Suprapubic skin (tissue), 4 donors: Measurements from ENCODE around the gene SETDB2. TPM values are rescaled to one million over a fixed set of nuclear protein-coding genes. Genes with fewer than 3 reads are reported as not detected.

Experiments used
- DNase-seq, 2 donors: peaks; one replicate each; pipeline ENCODE4 v3.0.0-alpha.2; 2019; ENCODE audit warnings: low spot score in 2 of 2
- H3K27ac ChIP-seq: fragments of 200-600 bp; sonication (generic); one replicate; pipeline ENCODE4 v1.5.1; 2019
- H3K27me3 ChIP-seq: fragments of 200-600 bp; sonication (generic); one replicate; pipeline ENCODE4 v1.5.1; 2019
- H3K36me3 ChIP-seq: fragments of 200-600 bp; sonication (generic); one replicate; pipeline ENCODE4 v1.5.1; 2019
- H3K4me1 ChIP-seq: fragments of 200-600 bp; sonication (generic); one replicate; pipeline ENCODE4 v1.5.1; 2019
- H3K4me3 ChIP-seq: fragments of 200-600 bp; sonication (generic); one replicate; pipeline ENCODE4 v1.5.1; 2019; ENCODE audit warnings: mild to moderate bottlenecking
- H3K9me3 ChIP-seq: fragments of 200-600 bp; sonication (generic); one replicate; pipeline ENCODE4 v1.5.1; 2019
- CTCF ChIP-seq, 2 donors: fragments of 200-600 bp in 1 of 2; fragments of 450-650 bp in 1 of 2; sonication (generic) in 1 of 2; IDR thresholded peaks; one replicate each; pipeline ENCODE4 v1.5.1; 2016 to 2019; ENCODE audit warnings: antibody characterized with exemption in 2 of 2, mild to moderate bottlenecking in 1 of 2, moderate library complexity in 1 of 2
- EP300 ChIP-seq: sonication (generic); formaldehyde crosslinking; IDR thresholded peaks from one replicate; pipeline ENCODE4 v1.6.1; 2017; ENCODE audit warnings: antibody characterized with exemption
- POLR2A ChIP-seq, 2 donors: fragments of 450-650 bp; IDR thresholded peaks; one replicate each; pipeline ENCODE4 v1.6.1; 2017; ENCODE audit warnings: antibody characterized with exemption in 2 of 2, mild to moderate bottlenecking in 2 of 2, moderate library complexity in 2 of 2
- POLR2AphosphoS5 ChIP-seq, 3 donors: sonication (generic); formaldehyde crosslinking; IDR thresholded peaks; one replicate each; pipeline ENCODE4 v1.6.1; 2017; ENCODE audit warnings: antibody characterized with exemption in 3 of 3
- WGBS: methylation state at CpG from one replicate; pipeline ENCODE4 v1.1.5; 2018; 5-methylcytosine and 5-hydroxymethylcytosine counted together
- total RNA-seq, 4 donors: library from RNA; depleted of rRNA; stranded (reverse); fragments of >200 nt; gene quantifications; one replicate each; pipeline ENCODE4 v1.1.0, GENCODE V29; 2016

Gene SETDB2
- total RNA-seq, 4 donors from 2014 or later, result 5.3 to 19.8 (median 11.0) TPM

- TF ChIP-seq CTCF (IDR thresholded peaks at IDR 0.05) (no peak), POLR2A (IDR thresholded peaks at IDR 0.05) (peak in 1 of 2 donors; percentile 46), POLR2AphosphoS5 (IDR thresholded peaks at IDR 0.05) (peak in 2 of 3 donors; percentile 46 to 64), EP300 (no peak)
- peak overlapping the region; percentile 93 for H3K27ac ChIP-seq
- H3K9me3 ChIP-seq, result peaks cover 8% of the 10 kb centered on the region
- no peak for DNase-seq
- peaks cover 26% of the 10 kb centered on the region for H3K4me1 ChIP-seq
- H3K36me3 ChIP-seq, result no peaks in the 10 kb centered on the region
- no peaks in the 10 kb centered on the region for H3K27me3 ChIP-seq
- peak overlapping the region; percentile 49 for H3K4me3 ChIP-seq
- 7% methylated on average over 7 of the region's 7 CpGs for WGBS
Observed at GRCh38 chr13:49400755-49401659, 43.1 kb upstream of the SETDB2 start.

GRCh38 chr13:49403996-49404702 lies 39.9 kb upstream of the SETDB2 start:
- peaks cover 23% of the 10 kb centered on the region for H3K4me1 ChIP-seq
- no peak overlapping the region for H3K27ac ChIP-seq
- H3K27me3 ChIP-seq, result no peaks in the 10 kb centered on the region
- 87% methylated on average over 7 of the region's 7 CpGs for WGBS
- no peak overlapping the region for H3K4me3 ChIP-seq
- H3K36me3 ChIP-seq, result no peaks in the 10 kb centered on the region
- TF ChIP-seq EP300 (no peak), POLR2AphosphoS5 (IDR thresholded peaks at IDR 0.05) (no peak), POLR2A (IDR thresholded peaks at IDR 0.05) (no peak), CTCF (IDR thresholded peaks at IDR 0.05) (no peak)
- peaks cover 8% of the 10 kb centered on the region for H3K9me3 ChIP-seq
- DNase-seq, result no peak

- no peak for DNase-seq
- 100% methylated on average over 1 of the region's 1 CpG for WGBS
- TF ChIP-seq POLR2A (IDR thresholded peaks at IDR 0.05), result no peak
- no peak for TF ChIP-seq CTCF (IDR thresholded peaks at IDR 0.05)
- TF ChIP-seq EP300, result no peak
- TF ChIP-seq POLR2AphosphoS5 (IDR thresholded peaks at IDR 0.05), result no peak
- H3K9me3 ChIP-seq, result peaks cover 8% of the 10 kb centered on the region
- no peak overlapping the region for H3K4me3 ChIP-seq
- H3K36me3 ChIP-seq, result no peaks in the 10 kb centered on the region
- peaks cover 23% of the 10 kb centered on the region for H3K4me1 ChIP-seq
- H3K27ac ChIP-seq, result no peak overlapping the region
- H3K27me3 ChIP-seq, result no peaks in the 10 kb centered on the region
Observed at GRCh38 chr13:49404703-49405020, 39.4 kb upstream of the SETDB2 start.

GRCh38 chr13:49407068-49407467 lies 37.0 kb upstream of the SETDB2 start:
- WGBS, result 97% methylated on average over 1 of the region's 1 CpG
- Histone ChIP-seq H3K4me3 (no peak overlapping the region), H3K27ac (no peak overlapping the region), H3K27me3 (no peaks in the 10 kb centered on the region), H3K9me3 (peaks cover 8% of the 10 kb centered on the region), H3K36me3 (no peaks in the 10 kb centered on the region), H3K4me1 (peaks cover 6% of the 10 kb centered on the region)
- DNase-seq, result no peak
- no peak for TF ChIP-seq POLR2A (IDR thresholded peaks at IDR 0.05)
- no peak for TF ChIP-seq EP300
- TF ChIP-seq CTCF (IDR thresholded peaks at IDR 0.05), result no peak
- no peak for TF ChIP-seq POLR2AphosphoS5 (IDR thresholded peaks at IDR 0.05)

- H3K9me3 ChIP-seq, result peaks cover 8% of the 10 kb centered on the region
- H3K4me3 ChIP-seq, result no peak overlapping the region
- H3K27ac ChIP-seq, result no peak overlapping the region
- DNase-seq, result no peak
- no peaks in the 10 kb centered on the region for H3K36me3 ChIP-seq
- no peak for TF ChIP-seq POLR2AphosphoS5 (IDR thresholded peaks at IDR 0.05)
- TF ChIP-seq POLR2A (IDR thresholded peaks at IDR 0.05), result no peak
- TF ChIP-seq CTCF (IDR thresholded peaks at IDR 0.05), result no peak
- TF ChIP-seq EP300, result no peak
- H3K4me1 ChIP-seq, result peaks cover 2% of the 10 kb centered on the region
- H3K27me3 ChIP-seq, result no peaks in the 10 kb centered on the region
- WGBS, result 96% methylated on average over 4 of the region's 4 CpGs
Observed at GRCh38 chr13:49407936-49408335, 36.1 kb upstream of the SETDB2 start.
